Stimulated activated CD4-positive, alpha-beta T cell treated with anti-CD3 and anti-CD28 coated beads, Interleukin-12 subunit alpha, Interleukin-12 subunit beta, amount 100 ng/mL, for 4 hours (primary cell): Measurements from ENCODE around the gene IFT88.

ENCODE experiments used
- DNase-seq: peaks from one replicate; pipeline ENCODE4 v3.0.0-alpha.2; 2020

IFT88 gene

GRCh38 chr13:20696073-20696472, 129.1 kb downstream of the IFT88 start:
- DNase-seq = no peak

DNA sequence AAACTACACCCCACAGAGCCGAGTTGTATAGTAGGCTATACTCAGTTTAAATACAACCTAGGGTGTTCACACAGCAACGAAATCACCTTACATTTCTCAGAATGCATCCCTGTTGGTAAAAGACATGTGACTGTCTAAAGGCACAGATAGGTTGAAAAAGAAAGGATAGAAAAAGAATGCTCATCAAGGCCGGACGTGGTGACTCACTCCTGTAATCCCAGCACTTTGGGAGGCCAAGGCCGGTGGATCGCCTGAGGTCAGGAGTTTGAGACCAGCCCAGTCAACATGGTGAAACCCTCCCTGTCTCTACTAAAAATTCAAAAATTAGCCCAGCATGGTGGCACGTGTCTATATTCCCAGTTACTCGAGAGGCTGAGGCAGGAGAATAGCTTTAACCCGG, 132.8 kb downstream of the IFT88 start:
- DNase-seq = no peak

- DNase-seq = no peak
These were observed 133.3 kb downstream of the IFT88 start for GRCh38 chr13:20700288-20700687.

DNA sequence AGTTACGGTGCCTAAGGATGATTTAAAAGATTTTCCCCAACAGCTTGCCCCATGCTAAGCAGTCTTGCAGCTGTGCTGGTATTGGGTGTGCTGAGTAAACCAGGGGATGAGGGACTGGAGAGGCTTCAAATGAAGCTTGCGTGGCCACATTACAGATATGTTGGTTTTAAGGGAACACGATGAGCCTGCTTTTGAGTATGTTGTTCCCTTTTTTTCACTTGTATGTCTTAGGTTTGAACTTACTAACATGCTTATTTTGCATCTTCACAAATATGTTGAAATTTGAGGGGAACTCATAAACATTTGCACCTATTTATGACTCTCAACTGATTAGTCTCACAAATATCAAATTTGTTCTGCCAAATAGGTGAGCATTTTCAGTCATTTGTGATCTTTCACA, 134.5 kb downstream of the IFT88 start:
- DNase-seq = no peak

GRCh38 chr13:20702530-20702914, 135.6 kb downstream of the IFT88 start:
- DNase-seq = no peak

DNA sequence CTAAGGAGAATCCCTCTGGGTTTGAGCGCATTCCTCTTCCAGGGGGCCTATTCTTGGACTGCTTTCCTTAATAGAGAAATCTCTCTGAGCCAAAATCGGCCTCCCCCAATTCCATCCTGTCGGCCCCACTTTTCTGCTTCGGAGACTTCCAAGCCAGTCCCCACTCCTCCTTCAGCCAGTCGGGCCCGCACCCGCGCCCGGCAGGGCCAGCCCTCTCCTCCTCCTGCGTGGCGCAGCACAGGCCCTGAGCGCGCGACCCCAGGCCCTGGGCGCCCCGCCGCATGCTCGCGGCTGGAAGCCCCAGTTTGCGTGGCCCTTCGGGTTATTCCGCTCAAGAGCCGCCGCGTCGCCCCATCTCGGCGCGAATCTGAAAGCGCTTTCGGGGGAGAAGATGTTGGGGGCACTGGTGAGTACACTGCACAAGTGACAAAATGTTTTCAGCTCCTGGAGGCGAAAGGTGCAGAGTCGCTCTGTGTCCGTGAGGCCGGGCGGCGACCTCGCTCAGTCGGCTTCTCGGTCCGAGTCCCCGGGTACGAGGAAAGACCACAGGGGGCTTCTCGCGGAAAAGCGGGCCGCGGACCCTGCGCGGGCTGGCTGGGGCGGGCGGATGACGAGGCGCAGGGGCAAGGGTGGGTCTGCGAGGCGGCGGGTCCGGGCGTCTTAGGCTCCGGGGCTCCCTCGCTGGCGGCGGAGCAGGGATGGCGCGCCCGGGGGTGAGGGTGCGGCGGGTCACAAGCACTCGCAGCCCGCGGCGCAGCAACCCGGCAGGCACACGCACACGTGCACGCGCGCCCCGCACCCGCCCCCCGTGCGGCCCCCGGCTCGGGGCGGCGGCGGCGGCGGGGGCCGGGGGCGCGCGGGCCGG, 136.2 kb downstream of the IFT88 start, which contains the start of gene IL17D:
TSS of gene IL17D (plus strand) at position 785 of the 865 bp plus-strand sequence. CDS start 303 bp downstream, outside the sequence.
- peak; percentile 39 for DNase-seq

DNA sequence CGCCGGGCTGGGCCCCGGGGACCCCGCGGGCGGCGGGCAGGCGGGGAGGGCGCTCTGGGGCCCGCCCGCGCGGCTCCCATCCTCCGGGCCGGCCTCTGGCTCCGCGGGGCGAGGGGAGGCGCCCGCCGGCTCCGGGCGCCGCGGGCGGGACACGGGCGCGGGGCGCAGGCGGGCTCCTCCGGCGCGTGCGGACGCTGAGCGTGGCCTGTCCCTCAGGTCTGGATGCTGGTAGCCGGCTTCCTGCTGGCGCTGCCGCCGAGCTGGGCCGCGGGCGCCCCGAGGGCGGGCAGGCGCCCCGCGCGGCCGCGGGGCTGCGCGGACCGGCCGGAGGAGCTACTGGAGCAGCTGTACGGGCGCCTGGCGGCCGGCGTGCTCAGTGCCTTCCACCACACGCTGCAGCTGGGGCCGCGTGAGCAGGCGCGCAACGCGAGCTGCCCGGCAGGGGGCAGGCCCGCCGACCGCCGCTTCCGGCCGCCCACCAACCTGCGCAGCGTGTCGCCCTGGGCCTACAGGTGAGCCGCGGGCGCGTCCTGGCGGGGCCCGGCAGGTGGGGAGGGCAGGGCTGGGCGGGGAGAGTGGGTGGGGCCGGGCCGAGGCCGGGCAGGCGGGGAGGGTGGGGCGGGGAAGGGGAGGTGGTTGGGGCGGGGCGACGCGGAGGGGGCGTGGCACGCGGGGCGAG, 137.0 kb downstream of the IFT88 start:
- DNase-seq = peak; percentile 72

DNA sequence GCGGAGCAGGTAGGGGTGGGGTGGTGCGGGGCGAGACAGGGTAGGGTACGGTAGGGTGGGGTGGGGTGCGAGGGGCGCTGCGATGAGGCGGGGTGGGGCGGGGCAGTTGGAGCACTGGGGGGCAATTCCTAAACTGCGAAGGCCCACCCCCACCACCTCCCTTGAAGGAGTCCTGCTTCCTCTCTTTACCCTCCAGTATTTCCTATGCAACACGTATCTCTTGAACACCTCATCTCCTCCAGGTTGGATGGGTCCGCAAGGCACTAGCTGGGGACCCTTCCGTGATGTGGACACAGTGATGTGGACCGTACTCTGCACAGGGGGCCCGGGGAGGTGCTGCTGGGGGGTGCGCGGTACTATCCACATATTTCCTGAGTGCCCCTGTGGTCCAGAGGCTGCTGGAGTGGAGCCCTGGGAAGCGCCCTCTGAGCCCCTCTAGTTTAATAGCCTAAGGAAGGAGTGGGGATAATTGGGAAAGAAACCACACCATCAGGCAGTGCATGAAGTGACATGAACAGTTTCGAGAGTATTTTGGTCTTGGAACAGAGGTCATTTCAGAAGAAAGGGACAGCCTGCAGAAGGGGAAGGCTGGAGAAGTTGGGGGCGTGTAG, 137.6 kb downstream of the IFT88 start:
- no peak for DNase-seq

DNA sequence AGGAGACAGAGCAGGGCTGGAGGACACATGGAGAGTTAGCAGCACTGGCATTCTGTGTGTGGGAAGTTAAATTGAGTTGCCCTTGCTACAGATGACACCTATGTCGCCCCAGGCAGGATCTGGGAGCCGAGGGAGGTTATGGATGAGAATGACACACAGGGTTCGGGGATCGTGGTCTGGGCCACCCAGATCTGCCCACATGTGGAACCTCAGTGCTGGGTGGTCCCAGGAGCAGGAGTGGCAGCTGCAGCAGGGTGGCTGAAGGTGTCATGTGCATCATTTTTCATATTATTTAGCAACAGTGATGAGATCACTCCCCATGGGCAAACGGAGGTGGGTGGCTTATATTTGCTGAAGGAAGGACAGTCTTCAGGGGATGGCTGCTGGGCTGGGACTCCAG, 139.7 kb downstream of the IFT88 start:
- no peak for DNase-seq

DNA sequence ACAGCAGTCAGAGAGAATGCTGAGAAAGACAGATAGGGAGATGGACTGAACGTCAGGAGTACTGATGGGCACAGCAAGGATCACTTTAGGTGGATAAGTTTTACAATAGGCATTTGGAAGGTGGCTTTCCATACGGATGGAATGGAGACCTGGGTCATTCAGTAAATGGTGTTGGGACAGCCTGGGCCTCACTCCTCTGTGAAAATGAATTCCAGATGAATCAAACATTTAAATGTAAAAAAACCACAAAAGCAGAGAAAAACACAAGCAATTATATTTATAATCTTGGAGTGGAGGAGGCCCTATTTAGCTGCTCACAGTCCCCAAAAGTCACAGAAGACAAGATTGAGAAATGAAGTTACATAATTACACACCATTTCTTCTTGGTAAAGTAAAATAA, 141.3 kb downstream of the IFT88 start:
- DNase-seq = no peak

- no peak for DNase-seq
These were observed 142.4 kb downstream of the IFT88 start for GRCh38 chr13:20709369-20709768.

- DNase-seq = no peak
These were observed 142.8 kb downstream of the IFT88 start for GRCh38 chr13:20709782-20710181.

DNA sequence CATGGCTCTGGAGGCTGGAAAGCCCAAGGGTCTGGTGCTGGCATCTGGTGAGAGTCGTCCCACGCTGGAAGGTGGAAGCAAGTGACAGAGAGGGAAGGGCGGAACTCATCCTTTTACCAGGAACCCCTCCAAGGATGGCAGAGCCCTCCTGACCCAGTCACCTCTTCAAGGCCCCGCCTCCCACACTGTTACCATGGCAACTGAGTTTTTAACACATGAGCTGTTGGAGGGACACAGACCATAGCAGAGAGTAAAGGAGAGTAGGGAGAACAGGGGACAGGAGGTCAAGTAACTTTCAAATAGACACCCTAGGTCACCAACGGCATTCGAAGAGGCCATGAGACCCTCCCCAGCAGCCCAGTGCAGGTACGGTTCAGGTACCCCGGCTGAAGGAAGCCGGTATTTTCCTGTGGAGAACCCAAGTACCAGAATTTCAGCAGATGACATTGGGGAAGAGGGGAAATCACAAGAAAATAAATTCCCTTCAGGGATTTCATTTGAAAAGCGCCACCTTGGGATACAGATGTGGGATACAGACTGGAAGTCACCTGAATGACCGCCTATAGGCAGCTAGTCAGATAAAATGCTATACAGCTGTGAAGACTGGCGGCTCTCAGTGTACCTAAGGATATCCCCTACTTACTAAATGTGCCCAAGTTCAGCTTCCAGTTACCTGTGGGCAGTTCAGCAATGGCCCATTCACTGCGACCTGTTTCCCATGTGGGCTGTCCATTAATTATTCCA, 144.5 kb downstream of the IFT88 start:
- no peak for DNase-seq

- DNase-seq = no peak
These were observed 146.0 kb downstream of the IFT88 start for GRCh38 chr13:20713014-20713376.

DNA sequence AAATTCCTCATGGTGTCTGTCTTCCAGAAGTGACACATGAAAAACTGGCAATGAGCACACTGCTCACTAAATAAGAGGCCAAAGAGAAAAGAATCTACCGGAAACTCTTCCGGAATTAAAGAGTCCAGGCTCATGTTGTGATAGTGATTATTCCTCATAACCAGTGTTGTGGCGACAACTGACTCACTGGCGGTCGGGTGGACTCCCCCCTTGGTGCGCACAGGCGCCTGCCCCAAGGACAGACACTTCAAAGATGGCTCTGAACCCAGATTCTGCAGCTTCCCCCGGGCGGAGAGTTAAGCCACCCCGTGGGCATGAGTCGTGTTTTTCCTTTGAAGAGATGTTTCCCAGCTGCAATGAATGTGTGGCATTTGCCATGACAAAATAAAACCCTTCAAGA, 146.8 kb downstream of the IFT88 start:
- no peak for DNase-seq

GRCh38 chr13:20714161-20714560, 147.2 kb downstream of the IFT88 start:
- DNase-seq = no peak

- DNase-seq = no peak
These were observed 147.8 kb downstream of the IFT88 start for GRCh38 chr13:20714563-20715329.

GRCh38 chr13:20715330-20715712, 148.4 kb downstream of the IFT88 start:
- DNase-seq = no peak

DNA sequence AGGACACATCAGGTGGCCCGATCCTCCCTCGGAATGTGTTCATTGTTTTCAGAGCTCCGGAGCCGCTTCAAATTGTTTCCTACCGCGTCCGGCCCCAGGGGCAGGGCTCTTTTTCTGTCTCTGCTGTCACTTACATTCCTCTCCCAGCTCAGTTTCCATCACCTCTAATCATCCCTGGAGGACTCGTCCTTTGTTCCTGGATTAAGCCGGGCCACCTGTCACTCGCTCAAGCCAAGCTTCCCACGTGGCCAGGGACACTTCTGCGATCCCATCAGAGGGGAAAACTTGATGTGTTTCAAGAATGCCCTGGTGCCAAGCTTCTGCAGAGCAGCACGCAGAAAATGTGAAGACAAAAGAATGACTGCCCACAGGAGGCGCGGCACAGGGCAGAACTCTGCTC, 150.0 kb downstream of the IFT88 start:
- no peak for DNase-seq

GRCh38 chr13:20717581-20718542, 150.9 kb downstream of the IFT88 start:
- DNase-seq = no peak

DNA sequence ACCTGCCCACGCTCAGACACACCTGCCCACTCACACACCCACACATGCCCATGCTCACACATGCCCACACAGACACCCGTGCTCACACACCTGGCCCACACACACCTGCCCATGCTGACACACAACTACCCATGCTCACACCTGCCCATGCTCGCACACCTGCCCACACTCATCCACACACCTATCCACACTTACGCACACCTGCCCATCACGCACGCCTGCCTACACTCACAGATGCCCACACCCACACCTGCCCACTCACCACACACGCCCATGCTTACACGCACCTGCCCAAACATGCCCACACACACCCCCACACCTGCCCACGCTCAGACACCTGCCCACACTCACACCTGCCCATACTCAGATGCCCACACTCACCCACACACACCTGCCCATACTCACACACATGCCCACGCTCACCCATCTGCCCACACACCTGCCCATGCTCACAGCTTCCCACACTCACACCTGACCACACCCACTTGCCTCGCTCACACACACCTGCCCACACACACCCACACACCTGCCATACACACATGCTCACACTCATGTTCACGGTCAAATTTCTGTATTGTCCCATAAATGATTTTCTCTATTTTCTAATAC, 152.1 kb downstream of the IFT88 start:
- DNase-seq = no peak
